CD4-positive, alpha-beta T cell (primary cell): ENCODE results near the gene SP3. TPM values are rescaled to one million over a fixed set of nuclear protein-coding genes. Genes with fewer than 3 reads are reported as not detected.

Experiments used
- ATAC-seq: fragments of 200-7000 bp; cut with Tn5 transposase; one replicate; pipeline ENCODE4 v1.10.0; 2022; ENCODE audit warnings: mild to moderate bottlenecking; ENCODE audit not compliant: poor library complexity
- CTCF ChIA-PET: fragments of 350-600 bp; sonication (Branson Sonifier 250); formaldehyde crosslinking; loops from one replicate; lab custom pipeline; 2021; ENCODE audit warnings: antibody characterized with exemption, inconsistent platforms; lab: Charles Lee
- POLR2A ChIA-PET: fragments of 350-600 bp; sonication (Branson Sonifier 250); formaldehyde crosslinking; loops from one replicate; lab custom pipeline; 2021; ENCODE audit warnings: antibody characterized with exemption, inconsistent platforms; lab: Charles Lee
- DNase-seq, 14 experiments: peaks; one replicate each; pipeline ENCODE4 v3.0.0-alpha.2; 2013 to 2020; ENCODE audit warnings: mixed read lengths in 2 of 14
- H3K27ac ChIP-seq, 2 donors: one replicate each; pipeline versions ENCODE4 v1.5.1 to v1.7.0; 2013; ENCODE audit warnings: low read length in 2 of 2, low read depth in 1 of 2, mild to moderate bottlenecking in 1 of 2
- H3K27me3 ChIP-seq, 2 experiments: 1 replicate in 1 of 2; 2 replicates in 1 of 2; pipeline versions ENCODE4 v1.6.1 to v1.7.0; 2013; ENCODE audit warnings: low read length in 2 of 2, control low read depth in 1 of 2, mild to moderate bottlenecking in 1 of 2, moderate library complexity in 1 of 2; ENCODE audit not compliant: insufficient read depth in 2 of 2, control insufficient read depth in 1 of 2
- H3K36me3 ChIP-seq: one replicate; pipeline ENCODE4 v1.6.1; 2013; ENCODE audit warnings: low read length, control low read depth; ENCODE audit not compliant: insufficient read depth
- H3K4me1 ChIP-seq: one replicate; pipeline ENCODE4 v1.6.1; 2013; ENCODE audit warnings: low read length, control low read depth; ENCODE audit not compliant: insufficient read depth
- H3K4me3 ChIP-seq: one replicate; pipeline ENCODE4 v1.5.1; 2013; ENCODE audit warnings: mild to moderate bottlenecking, low read length, moderate library complexity
- H3K9me3 ChIP-seq, 2 experiments: 1 replicate in 1 of 2; 2 replicates in 1 of 2; pipeline versions ENCODE4 v1.6.1 to v1.7.0; 2013; ENCODE audit warnings: low read length in 2 of 2, mild to moderate bottlenecking in 2 of 2, control low read depth in 1 of 2, moderate library complexity in 1 of 2; ENCODE audit not compliant: control insufficient read depth in 1 of 2, insufficient read depth in 1 of 2
- H3K27ac Mint-ChIP-seq: one replicate; pipeline ENCODE4 v1.8.0; 2020; ENCODE audit warnings: mixed read lengths
- H3K27me3 Mint-ChIP-seq: one replicate; pipeline ENCODE4 v1.8.0; 2021; ENCODE audit warnings: mixed read lengths
- H3K36me3 Mint-ChIP-seq: one replicate; pipeline ENCODE4 v1.8.0; 2021; ENCODE audit warnings: low read depth, mixed read lengths
- H3K4me1 Mint-ChIP-seq: one replicate; pipeline ENCODE4 v1.8.0; 2021; ENCODE audit warnings: low read depth, mixed read lengths
- H3K4me3 Mint-ChIP-seq: one replicate; pipeline ENCODE4 v1.8.0; 2020; ENCODE audit warnings: mild to moderate bottlenecking, mixed read lengths
- H3K9me3 Mint-ChIP-seq: one replicate; pipeline ENCODE4 v1.8.0; 2020; ENCODE audit warnings: mixed read lengths
- intact Hi-C, 2 experiments: fragments of 100-400 bp; cut with DNase I in 1 of 2; cut with micrococcal nuclease in 1 of 2; formaldehyde crosslinking; loops; one replicate each; pipeline versions ENCODE4 v1.15.1 to v1.9.0; 2023 to 2025; cut with DNase I, micrococcal nuclease
- total RNA-seq, 174 experiments: library from RNA in 2 of 174; stranded (reverse) in 2 of 174; gene quantifications; one replicate each; pipeline ENCODE4 v1.2.3 and lab custom pipeline; 2021 to 2026
- TF ChIP-seq, protein P1 (sequence below): fragments of 200-600 bp; IDR thresholded peaks from one replicate; pipeline ENCODE4 v1.8.0; 2022; ENCODE audit warnings: antibody characterized with exemption, mild to moderate bottlenecking

The SP3 gene
- total RNA-seq, 2 experiments from 2014 or later: 159 to 166 TPM

DNA sequence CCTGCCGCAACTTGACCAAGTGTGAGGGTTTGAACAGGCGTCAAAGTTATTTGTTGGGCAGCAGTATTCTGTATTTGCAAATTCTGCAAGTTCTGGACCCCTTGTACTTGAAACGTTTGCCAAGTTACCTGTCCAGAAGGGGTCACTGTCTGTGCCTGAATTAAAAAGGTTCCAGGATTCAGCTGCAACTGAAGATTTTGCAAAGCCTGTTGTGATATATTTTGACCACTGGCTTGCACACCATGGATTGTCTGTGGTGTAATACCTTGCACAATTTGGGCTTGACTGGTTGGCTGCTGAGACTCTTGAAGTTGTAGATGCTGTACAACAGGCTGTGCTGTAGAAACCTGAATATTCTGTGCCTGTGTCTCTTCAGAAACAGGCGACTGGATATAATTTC lies 10.2 kb downstream of the SP3 start:
- no peak for ATAC-seq

DNA sequence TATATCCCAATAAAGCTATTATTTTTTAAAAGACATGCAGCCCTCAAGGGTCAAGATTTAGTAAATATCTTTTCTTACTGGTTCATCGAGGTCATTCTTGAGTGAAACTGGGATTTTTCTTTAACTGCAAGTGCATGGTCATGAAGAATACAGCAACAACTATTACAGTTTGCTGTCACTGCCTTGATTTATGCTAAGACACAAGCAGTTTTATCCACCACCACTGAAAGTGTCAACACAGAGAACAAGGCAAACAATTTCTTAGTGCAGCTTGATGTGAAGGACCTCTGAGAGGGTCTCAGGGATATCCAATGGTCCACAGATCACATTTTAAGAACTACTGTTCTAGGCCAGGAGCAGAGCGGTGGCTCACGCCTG lies 12.1 kb downstream of the SP3 start:
- no peak overlapping the region for H3K27ac ChIP-seq
- H3K36me3 Mint-ChIP-seq: peaks cover 83% of the 10 kb centered on the region
- peaks cover 99% of the 10 kb centered on the region for H3K4me1 Mint-ChIP-seq
- peak overlapping the region; percentile 60 for H3K4me3 Mint-ChIP-seq
- H3K27ac Mint-ChIP-seq: no peak overlapping the region
- no peaks in the 10 kb centered on the region for H3K27me3 ChIP-seq
- intact Hi-C loops: loop anchor here in 1 of 2 experiments (2.0 kb wide), 1 partner anchor 14 kb away; no protein-coding TSS in a partner anchor
- TF ChIP-seq, protein P1, sequence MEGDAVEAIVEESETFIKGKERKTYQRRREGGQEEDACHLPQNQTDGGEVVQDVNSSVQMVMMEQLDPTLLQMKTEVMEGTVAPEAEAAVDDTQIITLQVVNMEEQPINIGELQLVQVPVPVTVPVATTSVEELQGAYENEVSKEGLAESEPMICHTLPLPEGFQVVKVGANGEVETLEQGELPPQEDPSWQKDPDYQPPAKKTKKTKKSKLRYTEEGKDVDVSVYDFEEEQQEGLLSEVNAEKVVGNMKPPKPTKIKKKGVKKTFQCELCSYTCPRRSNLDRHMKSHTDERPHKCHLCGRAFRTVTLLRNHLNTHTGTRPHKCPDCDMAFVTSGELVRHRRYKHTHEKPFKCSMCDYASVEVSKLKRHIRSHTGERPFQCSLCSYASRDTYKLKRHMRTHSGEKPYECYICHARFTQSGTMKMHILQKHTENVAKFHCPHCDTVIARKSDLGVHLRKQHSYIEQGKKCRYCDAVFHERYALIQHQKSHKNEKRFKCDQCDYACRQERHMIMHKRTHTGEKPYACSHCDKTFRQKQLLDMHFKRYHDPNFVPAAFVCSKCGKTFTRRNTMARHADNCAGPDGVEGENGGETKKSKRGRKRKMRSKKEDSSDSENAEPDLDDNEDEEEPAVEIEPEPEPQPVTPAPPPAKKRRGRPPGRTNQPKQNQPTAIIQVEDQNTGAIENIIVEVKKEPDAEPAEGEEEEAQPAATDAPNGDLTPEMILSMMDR: no peak
- H3K9me3 ChIP-seq: no peaks in the 10 kb centered on the region
- no peak overlapping the region for H3K4me3 ChIP-seq
- peaks cover 23% of the 10 kb centered on the region for H3K4me1 ChIP-seq
- DNase-seq (no peak), ATAC-seq (no peak)
- CTCF ChIA-PET: no interaction called here
- no peaks in the 10 kb centered on the region for H3K9me3 Mint-ChIP-seq
- POLR2A ChIA-PET: no interaction called here
- H3K27me3 Mint-ChIP-seq: no peaks in the 10 kb centered on the region
- H3K36me3 ChIP-seq: peaks cover 47% of the 10 kb centered on the region

More for the DNA sequence above, 10.2 kb downstream of the SP3 start:
- Mint-ChIP-seq H3K27me3 (no peaks in the 10 kb centered on the region), H3K36me3 (peaks cover 92% of the 10 kb centered on the region), H3K4me1 (peaks cover 100% of the 10 kb centered on the region), H3K27ac (no peak overlapping the region), H3K4me3 (peak overlapping the region; percentile 55), H3K9me3 (no peaks in the 10 kb centered on the region)
- POLR2A ChIA-PET: interaction anchor here (0.6 kb wide), 1 partner anchor 9 kb away, joined by 3 read pairs; no protein-coding TSS in a partner anchor
- intact Hi-C loops: loop anchor here in 1 of 2 experiments (2.0 kb wide), 1 partner anchor 14 kb away; no protein-coding TSS in a partner anchor
- Histone ChIP-seq H3K36me3 (peaks cover 47% of the 10 kb centered on the region), H3K4me1 (peaks cover 31% of the 10 kb centered on the region), H3K27ac (no peak overlapping the region), H3K4me3 (no peak overlapping the region), H3K27me3 (no peaks in the 10 kb centered on the region), H3K9me3 (no peaks in the 10 kb centered on the region)
- TF ChIP-seq, protein P1: no peak
- DNase-seq: peak in 2 of 14 experiments; percentile 39 to 42
- CTCF ChIA-PET: no interaction called here

DNA sequence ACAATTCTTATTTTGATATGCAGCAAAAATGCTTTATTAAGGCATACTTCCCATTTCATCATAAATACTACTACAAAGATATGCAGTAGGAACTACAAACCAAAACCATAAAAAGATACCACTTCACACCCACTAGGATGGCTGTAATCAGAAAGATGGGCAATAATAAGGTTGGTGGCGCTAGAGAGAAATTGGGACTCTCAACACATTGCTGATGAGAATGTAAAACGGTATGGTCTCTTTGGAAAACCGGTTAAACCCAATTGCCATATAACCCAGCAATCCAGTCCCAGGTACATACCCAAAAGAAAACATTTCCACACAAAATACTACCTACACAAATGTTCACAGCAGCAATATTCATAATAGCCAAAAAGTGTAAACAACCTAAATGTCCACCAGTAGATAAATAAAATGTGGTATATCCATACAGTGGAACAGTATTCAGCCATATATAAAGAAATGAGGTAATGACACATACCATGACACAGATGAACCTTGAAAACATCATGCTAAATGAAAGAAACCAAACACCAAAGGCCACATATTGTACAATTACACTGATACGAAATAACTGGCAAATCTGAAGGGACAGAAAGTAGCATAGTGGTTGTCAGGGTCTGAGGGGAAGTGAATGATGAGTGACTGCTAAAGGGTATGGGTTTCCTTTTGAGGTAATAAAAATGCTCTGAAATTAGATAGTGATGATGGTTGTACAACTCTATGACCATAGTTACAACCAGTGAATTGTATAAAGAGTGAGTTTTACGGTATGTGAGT lies 12.7 kb downstream of the SP3 start:
- Mint-ChIP-seq H3K4me3 (peak overlapping the region; percentile 60), H3K27me3 (no peaks in the 10 kb centered on the region), H3K4me1 (peaks cover 99% of the 10 kb centered on the region), H3K27ac (no peak overlapping the region), H3K9me3 (no peaks in the 10 kb centered on the region), H3K36me3 (peaks cover 86% of the 10 kb centered on the region)
- POLR2A ChIA-PET: no interaction called here
- H3K27me3 ChIP-seq: no peaks in the 10 kb centered on the region
- ATAC-seq (no peak), DNase-seq (no peak)
- CTCF ChIA-PET: no interaction called here
- H3K4me1 ChIP-seq: peaks cover 23% of the 10 kb centered on the region
- no peaks in the 10 kb centered on the region for H3K9me3 ChIP-seq
- no peak overlapping the region for H3K27ac ChIP-seq
- peaks cover 50% of the 10 kb centered on the region for H3K36me3 ChIP-seq
- TF ChIP-seq, protein P1: no peak
- H3K4me3 ChIP-seq: no peak overlapping the region
- intact Hi-C loops: loop anchor here in 1 of 2 experiments (2.0 kb wide), 1 partner anchor 14 kb away; no protein-coding TSS in a partner anchor
